MM.1S (cell line): ENCODE measurements around the gene MBL2.

ENCODE experiments used
- DNase-seq: peaks from one replicate; pipeline ENCODE4 v3.0.0-alpha.2; 2015
- H2AFZ ChIP-seq: fragments of 300-600 bp; sonication (generic); 2 replicates; pipeline ENCODE4 v1.6.0; 2016; ENCODE audit warnings: antibody characterized with exemption, low read length
- H3F3A ChIP-seq: fragments of 300-600 bp; sonication (generic); 2 replicates; pipeline ENCODE4 v1.6.1; 2016; ENCODE audit warnings: mild to moderate bottlenecking, antibody characterized with exemption, low read length, moderate library complexity, mixed read lengths; ENCODE audit not compliant: insufficient read depth
- H3K27ac ChIP-seq: fragments of 300-600 bp; sonication (generic); 2 replicates; pipeline ENCODE4 v1.5.1; 2016; ENCODE audit warnings: mild to moderate bottlenecking, low read length
- H3K27me3 ChIP-seq: fragments of 300-600 bp; sonication (generic); replicated peaks from 2 replicates; pipeline ENCODE4 v1.6.0; 2016; ENCODE audit warnings: low read length; ENCODE audit not compliant: insufficient read depth
- H3K36me3 ChIP-seq: fragments of 300-600 bp; sonication (generic); replicated peaks from 2 replicates; pipeline ENCODE4 v1.6.1; 2016; ENCODE audit warnings: mild to moderate bottlenecking, low read length, mixed read lengths; ENCODE audit not compliant: insufficient read depth
- H3K4me1 ChIP-seq: fragments of 300-600 bp; sonication (generic); 2 replicates; pipeline ENCODE4 v1.6.1; 2016; ENCODE audit warnings: low read length, mixed read lengths
- H3K4me2 ChIP-seq: fragments of 300-600 bp; sonication (generic); 2 replicates; pipeline ENCODE4 v1.6.0; 2016; ENCODE audit warnings: low read depth, low read length
- H3K4me3 ChIP-seq: fragments of 300-600 bp; sonication (generic); 2 replicates; pipeline ENCODE4 v1.5.1; 2016; ENCODE audit warnings: low read length, mixed read lengths
- H3K79me2 ChIP-seq: fragments of 300-600 bp; sonication (generic); 2 replicates; pipeline ENCODE4 v1.6.1; 2016; ENCODE audit warnings: mixed run types, low read length, mixed read lengths
- H3K9ac ChIP-seq: fragments of 300-600 bp; sonication (generic); 2 replicates; pipeline ENCODE4 v1.6.1; 2016; ENCODE audit warnings: low read length, mixed read lengths
- H3K9me2 ChIP-seq: fragments of 300-600 bp; sonication (generic); replicated peaks from 2 replicates; pipeline ENCODE4 v1.6.1; 2016; ENCODE audit warnings: mild to moderate bottlenecking, low read length, mixed read lengths; ENCODE audit not compliant: insufficient read depth
- H3K9me3 ChIP-seq: fragments of 300-600 bp; sonication (generic); replicated peaks from 2 replicates; pipeline ENCODE4 v1.6.1; 2016; ENCODE audit warnings: mild to moderate bottlenecking, low read length, mixed read lengths; ENCODE audit not compliant: insufficient read depth
- H4K20me1 ChIP-seq: fragments of 300-600 bp; sonication (generic); 2 replicates; pipeline ENCODE4 v1.6.1; 2016; ENCODE audit warnings: mild to moderate bottlenecking, low read length, moderate library complexity, mixed read lengths; ENCODE audit not compliant: insufficient read depth
- EZH2 ChIP-seq: fragments of 300-600 bp; sonication (generic); optimal IDR thresholded peaks from 2 replicates; pipeline ENCODE3; 2017; ENCODE audit warnings: low read depth, mild to moderate bottlenecking, antibody characterized with exemption, low read length, mixed read lengths
- EZH2phosphoT487 ChIP-seq: fragments of 300-600 bp; sonication (generic); IDR thresholded peaks from 2 replicates; pipeline ENCODE4 v1.6.1; 2018; ENCODE audit warnings: antibody characterized with exemption, low read length
- TF ChIP-seq, protein P1 (sequence below): fragments of 300-600 bp; sonication (generic); IDR thresholded peaks from 2 replicates; pipeline ENCODE4 v1.5.1; 2016; ENCODE audit warnings: antibody characterized with exemption, low read length, mixed read lengths

The MBL2 gene

DNA sequence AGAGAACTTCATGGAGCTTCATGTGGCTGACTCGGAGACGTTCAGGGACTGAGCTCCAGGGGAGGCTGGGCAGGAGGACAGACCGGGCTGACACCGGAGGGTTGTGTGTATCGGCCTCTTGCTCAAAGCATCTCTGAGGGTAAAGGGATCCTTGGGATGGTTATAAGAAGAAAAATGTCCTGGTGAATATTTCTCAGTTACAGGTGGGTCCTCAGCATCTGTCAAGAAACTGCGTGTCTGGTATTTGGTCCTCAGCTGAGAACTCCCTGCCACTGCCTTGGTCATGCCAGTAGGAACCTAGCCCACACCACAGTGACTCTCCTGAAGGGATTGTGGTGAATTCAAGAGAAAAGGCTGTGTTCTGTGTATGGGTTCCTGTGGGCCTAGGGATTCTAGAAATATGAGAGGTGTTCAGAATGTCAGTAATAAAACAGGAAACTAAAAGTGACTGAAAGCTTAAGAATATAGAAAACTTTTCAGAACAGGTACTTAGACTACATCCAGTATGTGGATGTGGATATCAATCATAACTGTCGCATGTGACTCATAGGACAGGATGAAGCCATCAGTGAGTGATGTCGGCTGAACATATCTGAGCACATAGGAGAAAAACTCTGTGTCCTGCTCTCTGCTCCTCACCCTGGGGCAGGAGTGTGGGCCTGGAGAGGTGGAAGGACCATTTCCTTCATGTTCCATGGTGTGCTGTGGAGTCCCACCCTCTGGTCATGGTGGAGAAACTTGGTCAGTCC is 28.4 kb downstream of the MBL2 start:
- TF ChIP-seq EZH2, result no peak
- no peak for TF ChIP-seq EZH2phosphoT487
- TF ChIP-seq, protein P1, sequence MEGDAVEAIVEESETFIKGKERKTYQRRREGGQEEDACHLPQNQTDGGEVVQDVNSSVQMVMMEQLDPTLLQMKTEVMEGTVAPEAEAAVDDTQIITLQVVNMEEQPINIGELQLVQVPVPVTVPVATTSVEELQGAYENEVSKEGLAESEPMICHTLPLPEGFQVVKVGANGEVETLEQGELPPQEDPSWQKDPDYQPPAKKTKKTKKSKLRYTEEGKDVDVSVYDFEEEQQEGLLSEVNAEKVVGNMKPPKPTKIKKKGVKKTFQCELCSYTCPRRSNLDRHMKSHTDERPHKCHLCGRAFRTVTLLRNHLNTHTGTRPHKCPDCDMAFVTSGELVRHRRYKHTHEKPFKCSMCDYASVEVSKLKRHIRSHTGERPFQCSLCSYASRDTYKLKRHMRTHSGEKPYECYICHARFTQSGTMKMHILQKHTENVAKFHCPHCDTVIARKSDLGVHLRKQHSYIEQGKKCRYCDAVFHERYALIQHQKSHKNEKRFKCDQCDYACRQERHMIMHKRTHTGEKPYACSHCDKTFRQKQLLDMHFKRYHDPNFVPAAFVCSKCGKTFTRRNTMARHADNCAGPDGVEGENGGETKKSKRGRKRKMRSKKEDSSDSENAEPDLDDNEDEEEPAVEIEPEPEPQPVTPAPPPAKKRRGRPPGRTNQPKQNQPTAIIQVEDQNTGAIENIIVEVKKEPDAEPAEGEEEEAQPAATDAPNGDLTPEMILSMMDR, result no peak
- no peaks in the 10 kb centered on the region for H3K27me3 ChIP-seq
- no peak overlapping the region for H3K4me2 ChIP-seq
- no peaks in the 10 kb centered on the region for H3K79me2 ChIP-seq
- H3K4me3 ChIP-seq, result no peak overlapping the region
- H3K36me3 ChIP-seq, result no peaks in the 10 kb centered on the region
- no peak overlapping the region for H3K9ac ChIP-seq
- H3K27ac ChIP-seq, result no peak overlapping the region
- no peaks in the 10 kb centered on the region for H3K9me3 ChIP-seq
- no peaks in the 10 kb centered on the region for H3K4me1 ChIP-seq
- no peaks in the 10 kb centered on the region for H4K20me1 ChIP-seq
- H3F3A ChIP-seq, result no peaks in the 10 kb centered on the region
- no peak overlapping the region for H2AFZ ChIP-seq
- no peaks in the 10 kb centered on the region for H3K9me2 ChIP-seq
- DNase-seq, result no peak

DNA sequence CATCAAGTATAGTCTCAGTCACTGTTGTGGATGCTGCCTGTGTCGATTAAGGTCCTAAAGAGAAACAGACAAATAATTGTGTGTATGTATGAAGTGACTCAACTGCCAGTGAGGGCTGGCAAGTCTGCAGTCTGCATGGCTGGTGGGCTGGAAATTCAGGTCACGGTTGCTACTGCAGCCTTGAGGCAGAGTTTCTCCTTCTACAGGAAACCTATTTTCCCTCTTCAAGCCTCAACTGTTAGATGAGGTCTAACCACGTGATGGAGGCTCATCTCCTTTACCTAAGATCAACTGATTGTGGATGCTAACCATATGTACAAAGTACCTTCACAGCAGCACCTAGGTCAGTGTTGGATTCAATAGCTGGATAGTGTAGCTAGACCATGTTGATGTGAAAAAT is 29.9 kb downstream of the MBL2 start:
- H3K27me3 ChIP-seq, result no peaks in the 10 kb centered on the region
- DNase-seq, result no peak
- no peaks in the 10 kb centered on the region for H3K9me3 ChIP-seq
- no peaks in the 10 kb centered on the region for H3K36me3 ChIP-seq
- H3K4me3 ChIP-seq, result no peak overlapping the region
- no peaks in the 10 kb centered on the region for H3K9me2 ChIP-seq
- H3K27ac ChIP-seq, result no peak overlapping the region; the same call in 1 of the 2 replicates
- H2AFZ ChIP-seq, result no peak overlapping the region
- no peaks in the 10 kb centered on the region for H3K79me2 ChIP-seq
- no peaks in the 10 kb centered on the region for H3K4me1 ChIP-seq
- H3K4me2 ChIP-seq, result no peak overlapping the region
- H4K20me1 ChIP-seq, result no peaks in the 10 kb centered on the region
- no peak for TF ChIP-seq EZH2phosphoT487
- no peak for TF ChIP-seq EZH2
- TF ChIP-seq, protein P1, result no peak
- H3F3A ChIP-seq, result no peaks in the 10 kb centered on the region
- H3K9ac ChIP-seq, result no peak overlapping the region

DNA sequence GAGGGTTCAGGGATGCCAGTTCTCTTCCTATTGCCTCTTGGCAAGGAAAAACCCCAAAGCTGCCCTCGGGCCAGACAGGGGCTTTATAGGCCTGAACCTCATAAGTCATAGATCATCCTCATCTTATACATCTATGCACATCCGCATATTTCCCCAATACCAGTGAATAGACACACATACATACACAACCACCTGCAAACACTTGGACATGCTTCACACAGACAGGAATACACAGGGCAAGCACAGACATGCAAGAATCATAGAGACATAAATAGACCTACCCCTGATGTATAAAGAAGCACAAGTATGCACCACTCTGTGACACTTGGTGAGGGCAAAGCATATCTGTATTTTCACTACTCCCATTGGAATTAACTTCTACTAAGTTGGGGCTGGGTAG is 30.7 kb downstream of the MBL2 start:
- Histone ChIP-seq H3K9ac (no peak overlapping the region), H3K9me2 (no peaks in the 10 kb centered on the region), H3F3A (no peaks in the 10 kb centered on the region), H3K36me3 (no peaks in the 10 kb centered on the region), H3K4me1 (no peaks in the 10 kb centered on the region), H4K20me1 (no peaks in the 10 kb centered on the region), H3K27ac (no peak overlapping the region), H3K79me2 (no peaks in the 10 kb centered on the region), H3K4me3 (no peak overlapping the region), H2AFZ (no peak overlapping the region), H3K4me2 (no peak overlapping the region), H3K27me3 (no peaks in the 10 kb centered on the region), H3K9me3 (no peaks in the 10 kb centered on the region)
- DNase-seq, result no peak
- TF ChIP-seq, protein P1, result no peak
- TF ChIP-seq EZH2 (no peak), EZH2phosphoT487 (no peak)
